HG03575 (cell line): ENCODE results near the gene KRTAP10-11.
"Not testable (repeated sequence)": the region's sequence is repeated elsewhere in the genome, so short reads cannot be mapped to it uniquely, and the experiment has no call there.

Experiments
- ATAC-seq: cut with Tn5 transposase; IDR thresholded peaks from one replicate; pipeline ENCODE4 v1.9.1; 2021; ENCODE audit not compliant: unreplicated experiment, insufficient number of reproducible peaks, low FRiP score; ENCODE audit errors: extremely low read depth

KRTAP10-11 gene

DNA sequence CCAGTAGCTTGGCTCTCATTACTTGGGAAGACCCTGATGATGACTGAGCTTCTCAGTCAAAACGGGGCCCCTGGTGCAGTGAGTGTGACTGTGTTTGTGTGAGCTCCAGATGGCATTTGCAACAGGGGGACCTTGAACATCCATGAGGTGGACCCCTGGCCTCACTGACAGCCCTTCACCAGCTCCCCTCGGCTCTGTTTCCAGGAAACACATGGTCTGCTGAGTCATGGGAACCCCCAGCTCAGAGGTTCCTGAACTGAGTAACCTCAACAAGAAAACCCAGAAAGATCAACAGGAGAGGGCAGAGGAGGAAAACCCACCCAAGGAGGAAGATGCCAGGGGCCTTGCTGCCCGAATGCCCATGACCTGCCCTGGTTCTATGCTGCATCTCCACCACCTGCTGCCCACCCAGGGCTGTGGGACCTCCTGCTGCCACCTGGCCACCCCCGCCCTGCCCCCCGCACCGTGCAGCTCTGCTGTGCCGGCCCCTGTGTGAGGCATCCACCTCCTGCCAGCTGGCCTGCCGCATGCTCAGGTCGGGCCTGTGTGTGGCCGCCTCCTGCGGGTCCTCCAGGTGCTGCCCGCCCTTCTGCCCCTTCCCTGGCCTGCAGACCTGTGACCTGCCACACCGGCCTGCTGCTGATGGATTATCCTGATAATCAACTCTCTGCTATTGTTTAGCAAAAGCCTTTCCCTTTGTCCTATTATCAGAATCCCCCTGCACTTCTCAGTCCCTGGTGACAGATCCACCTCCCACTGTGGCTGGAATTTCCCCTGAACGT, 40.0 kb downstream of the KRTAP10-11 start:
- no peak for ATAC-seq

GRCh38 chr21:44686843-44687561, 40.8 kb downstream of the KRTAP10-11 start:
- no peak for ATAC-seq

DNA sequence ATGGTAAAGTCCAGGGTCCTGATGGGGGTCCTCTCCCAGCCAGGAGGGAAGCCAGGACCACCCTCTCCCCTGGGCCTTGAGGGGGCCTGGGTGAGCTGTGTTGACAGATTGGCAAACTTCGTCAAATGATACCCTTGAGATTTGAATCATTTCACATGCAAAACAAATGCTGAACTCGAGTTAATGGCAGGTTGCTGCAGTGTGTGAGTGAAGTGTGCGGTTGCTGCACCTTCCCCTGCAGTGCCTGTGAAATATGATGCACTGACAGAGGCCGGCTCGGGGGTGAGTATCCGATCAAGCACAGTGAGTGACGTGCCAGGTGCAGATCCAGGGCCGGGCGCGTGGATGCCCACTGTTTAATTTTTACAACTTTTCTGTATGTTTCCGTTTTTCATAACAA, 41.5 kb downstream of the KRTAP10-11 start:
- ATAC-seq: no peak

- not testable (repeated sequence) for ATAC-seq
Measured at GRCh38 chr21:44689740-44690139, 43.5 kb downstream of the KRTAP10-11 start.

GRCh38 chr21:44691686-44692085, 45.5 kb downstream of the KRTAP10-11 start:
- no peak for ATAC-seq

GRCh38 chr21:44692798-44693512, 46.7 kb downstream of the KRTAP10-11 start:
- no peak for ATAC-seq

- no peak for ATAC-seq
Measured at GRCh38 chr21:44694776-44695175, 48.6 kb downstream of the KRTAP10-11 start.

DNA sequence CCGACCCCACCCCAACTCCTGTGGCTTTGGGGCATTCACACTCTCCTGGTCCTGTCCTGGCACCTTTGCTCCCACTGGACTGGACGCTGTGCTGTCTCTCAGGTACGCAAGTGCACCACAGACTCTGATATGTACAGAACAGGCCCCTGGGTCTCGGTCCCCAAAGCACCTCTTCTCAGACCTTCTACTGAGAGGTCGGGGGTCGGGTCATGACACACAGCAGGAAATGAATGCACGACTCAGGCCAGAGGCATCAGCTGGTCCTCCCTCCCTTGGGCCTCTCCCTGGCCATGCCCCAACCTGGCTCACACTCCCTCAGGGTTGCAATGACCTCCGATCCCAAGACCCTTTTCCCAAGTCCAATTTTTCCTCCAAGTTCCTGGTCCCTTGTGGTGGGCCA, 49.0 kb downstream of the KRTAP10-11 start:
- ATAC-seq: no peak

- ATAC-seq: no peak
Measured at GRCh38 chr21:44695641-44696040, 49.4 kb downstream of the KRTAP10-11 start.

DNA sequence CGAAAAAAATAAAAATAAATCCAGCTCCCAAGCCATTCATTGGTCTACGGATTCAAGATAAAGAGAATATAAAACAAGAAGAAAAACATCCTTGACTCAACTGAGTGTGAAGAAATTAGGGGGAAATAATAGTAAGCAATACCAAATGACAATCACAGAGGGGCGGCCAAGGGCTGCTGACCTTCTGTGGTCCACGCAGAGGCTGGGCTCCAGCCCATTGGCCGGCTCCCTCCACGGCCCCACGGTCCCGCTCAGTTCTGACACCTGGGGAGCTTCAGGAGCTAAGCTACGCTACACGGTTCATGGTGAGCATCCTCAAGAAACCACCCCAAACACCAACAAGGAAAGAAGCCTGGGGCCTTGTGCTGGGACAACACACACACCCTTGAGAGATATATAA, 50.4 kb downstream of the KRTAP10-11 start:
- ATAC-seq: no peak
